HG03378 (cell line): ENCODE measurements around the gene LTBP1.

Experiments
- ATAC-seq: cut with Tn5 transposase; IDR thresholded peaks from one replicate; pipeline ENCODE4 v1.9.1; 2021; ENCODE audit warnings: mild to moderate bottlenecking, moderate library complexity; ENCODE audit not compliant: unreplicated experiment

LTBP1 gene

GRCh38 chr2:33180915-33181314, 234.2 kb downstream of the LTBP1 start:
- no peak for ATAC-seq

GRCh38 chr2:33181466-33181865, 234.7 kb downstream of the LTBP1 start:
- ATAC-seq: no peak

DNA sequence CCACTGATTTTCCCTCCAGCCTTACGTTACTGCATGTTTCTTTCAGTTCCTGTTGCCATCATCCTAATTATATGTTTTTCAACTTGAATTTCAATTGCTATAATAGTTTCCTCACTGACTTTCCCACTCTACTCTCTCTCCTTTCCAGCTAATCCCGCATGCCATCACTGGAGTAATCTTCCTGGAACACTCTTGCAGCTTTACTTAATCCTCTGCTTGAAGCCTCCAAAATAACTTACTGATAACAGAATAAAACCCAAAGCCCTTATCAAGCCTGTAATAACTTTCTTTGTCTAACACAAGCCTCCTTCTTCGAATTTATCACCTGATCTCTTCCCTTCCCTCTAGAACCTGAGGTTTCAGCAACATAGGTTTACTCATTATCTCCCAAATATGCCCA, 237.3 kb downstream of the LTBP1 start:
- no peak for ATAC-seq

- ATAC-seq: no peak
Observed at GRCh38 chr2:33186937-33187336, 240.2 kb downstream of the LTBP1 start.

DNA sequence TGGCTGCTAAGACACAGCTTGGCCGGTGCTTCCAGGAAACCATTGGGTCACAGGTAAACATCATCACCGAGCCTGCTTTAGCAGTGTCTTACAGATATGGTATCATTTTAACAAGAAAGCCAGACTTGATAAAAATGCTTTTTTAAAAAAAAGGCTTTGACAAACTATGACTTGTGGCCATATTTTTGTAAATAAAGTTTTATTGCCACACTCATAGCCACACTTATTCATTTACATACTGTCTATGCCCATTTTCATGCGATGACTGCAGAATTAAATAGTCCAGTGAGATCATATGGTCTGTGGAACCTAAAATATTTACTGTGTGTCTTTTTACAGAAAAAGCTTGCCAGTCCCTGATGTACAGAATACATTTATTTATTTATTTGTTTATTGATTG, 242.0 kb downstream of the LTBP1 start:
- ATAC-seq: no peak

DNA sequence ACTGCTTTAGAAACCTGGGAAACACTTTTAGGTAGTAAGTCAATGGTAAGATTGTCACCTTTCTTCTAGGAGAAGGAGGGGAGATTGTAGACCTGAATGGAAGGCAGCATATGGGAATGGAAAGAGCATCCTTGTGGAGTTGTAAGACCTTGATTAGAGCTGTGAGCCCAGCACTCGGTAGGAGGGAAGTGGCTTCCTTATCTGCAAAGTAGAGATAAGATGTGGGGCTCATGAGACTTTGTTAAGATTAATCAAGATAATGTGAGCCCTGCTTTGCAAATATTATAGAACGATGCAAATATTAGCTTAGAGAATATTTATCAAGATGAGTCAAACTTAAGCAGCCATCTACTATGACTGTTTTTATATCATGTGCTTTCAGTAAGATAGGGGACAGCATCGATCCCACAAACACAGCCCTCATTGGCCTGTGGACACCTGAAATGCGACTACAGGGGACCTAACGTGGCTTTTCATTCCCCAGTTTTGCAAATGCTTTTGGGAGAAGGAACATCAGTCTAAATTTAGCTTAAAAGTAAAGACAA, 243.7 kb downstream of the LTBP1 start:
- no peak for ATAC-seq

- ATAC-seq: no peak
Observed at GRCh38 chr2:33195891-33196290, 249.1 kb downstream of the LTBP1 start.

- no peak for ATAC-seq
Observed at GRCh38 chr2:33196700-33197099, 249.9 kb downstream of the LTBP1 start.

DNA sequence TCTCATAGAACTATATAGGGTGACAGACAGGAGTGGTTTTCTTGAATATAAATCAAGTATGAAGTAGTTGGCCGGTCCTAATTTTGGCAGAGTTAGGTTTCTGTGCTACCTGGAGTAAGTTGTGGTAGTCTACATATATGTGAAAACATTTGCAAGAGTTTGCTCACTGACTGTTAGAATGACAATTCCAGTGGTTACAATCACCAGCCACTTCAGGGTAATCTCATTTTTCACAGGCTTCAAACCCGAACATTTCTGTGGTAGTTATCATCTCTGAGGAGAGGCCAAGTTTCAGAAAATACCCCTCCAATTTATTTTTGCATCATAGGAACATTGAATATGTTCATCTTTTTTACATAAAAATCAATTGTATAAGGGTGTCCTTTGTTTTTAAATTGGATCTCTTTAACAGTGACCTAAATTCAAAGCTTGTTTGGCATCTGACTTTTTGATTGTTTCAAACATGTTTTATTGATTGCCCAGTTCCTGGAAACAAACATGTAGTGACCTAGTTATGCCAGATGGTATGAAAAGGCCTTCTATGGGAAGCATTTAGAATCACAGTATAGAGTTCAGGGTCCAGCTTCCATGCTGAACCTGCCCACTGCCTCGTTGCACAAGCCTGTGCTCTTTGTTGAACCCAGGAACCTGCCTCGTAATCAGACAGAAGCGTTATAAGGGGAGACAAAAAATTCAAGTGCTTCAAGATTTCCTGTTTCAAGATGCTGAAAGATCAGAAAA, 250.6 kb downstream of the LTBP1 start:
- no peak for ATAC-seq

DNA sequence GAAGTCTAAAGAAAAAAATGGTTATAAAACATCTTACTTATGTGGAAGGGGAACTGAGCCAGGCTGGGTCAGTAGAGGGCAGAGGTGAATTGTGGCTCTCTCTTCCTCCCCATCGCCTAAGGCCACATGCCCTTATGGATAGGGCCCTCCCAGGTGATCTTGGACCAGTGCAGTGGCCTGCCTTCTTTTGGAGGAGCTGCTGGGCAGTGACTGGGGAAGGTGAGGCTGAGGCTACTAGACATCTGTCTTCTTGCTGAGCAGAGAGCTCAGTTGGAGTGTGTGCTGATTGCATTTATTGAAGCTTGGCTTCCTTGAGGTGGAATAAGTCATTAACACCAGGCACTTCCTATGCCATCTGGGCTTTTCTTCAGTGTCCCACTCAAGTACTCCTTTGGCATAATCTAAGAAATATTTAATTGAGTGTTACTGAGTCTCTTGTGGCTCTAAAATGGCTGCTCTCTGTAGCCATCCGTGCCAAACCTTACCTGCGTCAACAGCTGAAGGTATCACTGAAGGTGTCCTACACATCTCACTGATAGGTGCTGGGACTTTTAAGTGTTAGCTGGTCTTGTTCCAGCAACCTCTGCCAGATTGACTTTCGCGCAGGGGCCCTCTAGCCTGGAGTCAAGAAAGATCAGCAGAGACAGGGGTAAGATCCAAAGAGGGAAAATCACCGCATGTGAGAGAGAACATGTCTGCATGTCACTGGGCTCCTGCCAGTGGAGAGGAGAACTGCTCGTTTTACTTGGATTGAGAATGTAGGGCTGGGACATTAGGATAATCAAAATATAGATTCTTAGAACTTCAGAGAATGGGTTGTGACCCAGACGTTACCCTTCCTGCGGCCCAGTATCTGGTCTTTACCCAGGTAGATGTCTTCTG, 256.1 kb downstream of the LTBP1 start:
- no peak for ATAC-seq

GRCh38 chr2:33204945-33205344, 258.2 kb downstream of the LTBP1 start:
- peak; percentile 60 for ATAC-seq

- peak; percentile 98 for ATAC-seq
Observed at GRCh38 chr2:33205693-33206434, 259.1 kb downstream of the LTBP1 start.

- ATAC-seq: no peak
Observed at GRCh38 chr2:33207151-33207740, 260.5 kb downstream of the LTBP1 start.

- ATAC-seq: no peak
Observed at GRCh38 chr2:33208400-33208799, 261.6 kb downstream of the LTBP1 start.

- no peak for ATAC-seq
Observed at GRCh38 chr2:33209976-33210375, 263.2 kb downstream of the LTBP1 start.

DNA sequence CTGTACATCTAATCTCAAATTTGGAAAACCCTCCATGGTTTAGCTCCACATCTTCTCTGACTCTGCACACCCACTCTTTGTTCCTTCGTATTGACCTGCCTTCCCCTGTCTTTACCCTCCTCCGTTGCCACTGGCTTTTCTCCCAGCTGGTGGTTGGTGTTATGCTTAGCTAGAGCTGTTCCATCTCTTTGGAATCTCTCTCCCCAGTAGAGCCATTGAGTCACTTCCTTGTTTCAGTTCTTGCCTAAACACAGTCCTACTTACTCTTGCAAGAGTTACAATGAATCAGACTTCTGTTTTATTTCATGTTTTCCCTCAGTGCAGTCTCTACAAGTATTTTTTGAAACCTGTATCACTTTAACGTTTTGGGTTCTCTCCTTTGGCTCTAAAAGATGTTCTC, 263.9 kb downstream of the LTBP1 start:
- ATAC-seq: no peak

DNA sequence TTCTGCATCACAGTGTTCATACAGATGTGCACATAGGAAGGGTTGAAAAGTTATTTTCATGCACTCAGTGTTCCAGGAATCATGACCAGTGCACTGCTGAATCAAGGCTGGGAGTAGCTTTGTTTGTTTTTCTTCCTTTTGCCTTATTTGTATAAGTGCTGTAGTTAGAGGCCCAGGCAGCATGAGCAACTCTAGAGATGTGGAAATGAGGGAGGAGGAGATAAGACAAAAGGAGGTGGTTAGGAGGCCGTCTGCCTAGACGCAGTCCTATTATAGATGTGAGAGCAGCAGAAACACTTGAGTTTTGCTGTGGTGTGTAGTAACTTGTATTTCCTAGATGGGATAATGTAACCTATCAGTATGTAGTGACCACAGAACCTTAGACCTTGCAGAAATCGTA, 265.4 kb downstream of the LTBP1 start:
- ATAC-seq: no peak

DNA sequence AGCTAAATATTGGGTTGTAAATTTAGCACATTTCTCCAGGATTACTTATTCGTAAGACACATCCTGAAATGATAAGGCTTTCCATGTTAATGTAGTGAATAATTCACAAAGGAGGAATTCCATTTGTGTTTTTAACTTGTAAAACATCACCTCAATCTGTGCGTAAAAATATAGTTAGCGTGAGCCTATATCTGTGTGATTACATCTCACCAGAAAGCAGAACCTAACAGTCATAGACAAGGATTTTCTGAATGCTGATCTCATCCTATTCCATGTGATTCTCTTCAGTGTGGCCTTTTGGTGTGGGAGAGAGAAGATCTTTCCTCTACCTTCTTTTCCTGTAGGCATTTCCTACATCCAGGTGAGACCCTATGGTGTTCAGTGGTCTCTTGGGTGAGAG, 266.5 kb downstream of the LTBP1 start:
- ATAC-seq: no peak

DNA sequence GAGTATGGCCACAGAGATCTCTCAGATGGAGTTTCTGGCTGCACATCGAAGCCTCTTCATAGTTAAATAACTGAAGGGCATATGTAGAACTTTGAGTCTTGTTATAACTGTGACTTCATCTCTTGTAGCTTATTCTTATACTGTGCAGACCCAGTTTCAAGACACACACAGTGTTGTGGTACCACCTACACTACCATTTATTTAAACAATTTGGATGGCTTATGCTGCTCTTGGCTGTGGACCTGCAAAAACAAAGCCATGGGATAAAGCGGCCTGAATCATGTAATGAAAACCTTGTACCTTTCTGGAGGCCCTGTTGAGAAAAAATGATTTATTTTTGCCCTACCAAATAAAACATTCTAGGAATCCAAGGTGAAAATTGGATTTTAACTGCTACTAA, 266.9 kb downstream of the LTBP1 start:
- ATAC-seq: no peak

GRCh38 chr2:33214436-33214835, 267.7 kb downstream of the LTBP1 start:
- no peak for ATAC-seq

DNA sequence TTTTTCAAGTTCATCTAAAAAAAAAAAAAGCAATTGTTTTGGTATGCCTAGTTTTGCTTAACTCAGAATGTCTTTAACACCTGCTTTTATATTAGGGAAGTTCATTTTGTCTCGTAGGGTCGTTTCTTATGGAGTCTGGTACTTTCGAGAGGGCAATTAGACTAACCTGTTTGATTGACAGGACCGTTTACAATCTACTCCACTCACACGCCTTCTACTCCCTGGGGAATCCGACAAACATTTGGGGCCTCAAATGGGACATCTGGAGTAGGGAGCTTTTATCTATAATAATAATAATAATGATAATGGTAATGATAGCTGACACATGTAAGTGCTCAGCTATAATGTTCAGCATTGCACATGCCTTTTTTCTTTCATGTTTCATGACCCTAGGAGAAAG, 268.1 kb downstream of the LTBP1 start:
- no peak for ATAC-seq
